GM21528 (cell line): ENCODE measurements around the gene SH3PXD2A.
"Not testable (repeated sequence)": the region's sequence is repeated elsewhere in the genome, so short reads cannot be mapped to it uniquely, and the experiment has no call there.

Experiments used
- ATAC-seq: cut with Tn5 transposase; IDR thresholded peaks from one replicate; pipeline ENCODE4 v1.9.1; 2021; ENCODE audit warnings: mild to moderate bottlenecking, moderate library complexity; ENCODE audit not compliant: unreplicated experiment, low FRiP score

The SH3PXD2A gene

GRCh38 chr10:103816431-103816830, 38.9 kb downstream of the SH3PXD2A start:
- ATAC-seq = no peak

- no peak for ATAC-seq
These were observed 40.6 kb downstream of the SH3PXD2A start for GRCh38 chr10:103814626-103815370.

DNA sequence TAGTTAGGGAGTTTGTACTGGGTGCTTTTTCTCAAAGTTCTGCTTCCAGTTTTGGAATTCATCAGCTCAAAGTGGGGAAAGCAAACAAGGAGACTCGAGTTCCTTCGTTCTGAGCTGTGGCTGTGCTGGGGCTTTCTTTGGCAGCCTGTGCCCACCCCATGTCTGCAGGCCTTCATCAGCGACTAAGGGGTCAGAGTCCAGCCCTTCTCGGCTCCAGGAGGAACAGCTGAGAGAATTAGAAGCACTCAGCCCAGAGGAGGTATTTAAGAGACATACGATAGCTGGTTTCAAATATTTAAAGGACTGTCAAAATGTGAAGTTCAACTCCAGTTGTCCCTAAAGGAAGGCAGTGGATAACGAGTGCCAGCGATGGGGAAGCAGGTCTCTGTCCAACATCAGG, 41.3 kb downstream of the SH3PXD2A start:
- ATAC-seq = no peak

DNA sequence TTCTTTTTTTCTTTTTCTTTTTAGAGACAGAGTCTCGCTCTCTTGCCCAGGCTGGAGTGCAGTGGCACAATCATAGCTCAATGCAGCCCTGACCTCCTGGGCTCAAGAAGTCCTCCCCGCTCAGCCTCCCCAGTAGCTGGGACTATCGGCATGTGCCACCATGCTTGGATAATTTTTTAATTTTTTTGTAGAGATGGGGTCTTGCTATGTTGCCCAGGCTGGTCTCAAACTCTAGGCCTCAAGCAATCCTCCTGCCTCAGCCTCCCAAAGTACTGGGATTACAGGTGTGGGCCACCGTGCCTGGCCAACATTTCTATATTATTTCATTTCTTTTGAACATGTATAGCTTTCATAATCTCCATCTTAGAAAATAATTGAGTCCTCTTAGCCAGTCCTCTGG, 42.1 kb downstream of the SH3PXD2A start:
- not testable (repeated sequence) for ATAC-seq

- no peak for ATAC-seq
These were observed 42.9 kb downstream of the SH3PXD2A start for GRCh38 chr10:103812432-103812831.

GRCh38 chr10:103812004-103812403, 43.4 kb downstream of the SH3PXD2A start:
- ATAC-seq = no peak

GRCh38 chr10:103811463-103811862, 43.9 kb downstream of the SH3PXD2A start:
- ATAC-seq = no peak

GRCh38 chr10:103808780-103809179, 46.6 kb downstream of the SH3PXD2A start:
- ATAC-seq = no peak

- ATAC-seq = no peak
These were observed 47.4 kb downstream of the SH3PXD2A start for GRCh38 chr10:103807996-103808395.

DNA sequence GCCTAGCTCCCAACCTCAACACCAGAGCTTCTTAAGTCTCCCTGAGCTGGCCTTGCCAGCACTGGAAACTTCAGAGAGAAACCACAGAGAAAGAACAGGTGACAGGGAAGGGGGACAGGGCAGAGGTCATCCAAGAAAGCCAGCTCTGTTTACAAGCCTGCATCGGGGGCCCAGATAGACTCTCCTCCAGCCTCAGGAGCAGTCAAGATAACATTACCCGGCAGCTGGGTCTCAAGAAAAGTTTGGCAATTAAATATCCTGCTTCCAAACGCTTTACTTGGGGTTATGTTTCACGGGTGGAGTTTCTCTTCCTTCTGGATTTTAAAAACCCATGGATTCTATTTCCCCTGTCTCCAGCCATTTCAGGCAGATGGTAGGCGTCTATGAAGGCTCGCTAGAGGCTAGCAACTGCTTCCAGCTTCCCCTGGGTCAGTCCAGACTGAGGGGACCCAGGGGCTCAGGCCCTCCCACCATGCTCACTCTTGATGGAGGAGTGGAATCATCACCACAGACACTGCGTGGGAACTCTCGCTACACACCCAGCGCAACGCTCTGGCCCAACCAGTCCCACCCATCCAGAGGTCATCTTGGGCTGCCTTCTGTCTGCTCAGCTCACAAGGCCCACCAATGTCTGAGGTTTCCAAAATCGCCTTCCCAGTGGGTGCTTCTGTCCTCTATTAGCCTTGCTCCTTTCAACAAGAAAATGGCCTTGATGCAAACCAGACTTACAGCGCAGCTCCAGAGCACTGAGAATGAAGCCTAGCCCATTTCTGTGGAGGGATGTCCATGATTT, 48.8 kb downstream of the SH3PXD2A start:
- ATAC-seq = no peak

- ATAC-seq = no peak
These were observed 49.6 kb downstream of the SH3PXD2A start for GRCh38 chr10:103805781-103806180.

GRCh38 chr10:103804871-103805270, 50.5 kb downstream of the SH3PXD2A start:
- no peak for ATAC-seq

GRCh38 chr10:103803941-103804340, 51.4 kb downstream of the SH3PXD2A start:
- ATAC-seq = no peak

DNA sequence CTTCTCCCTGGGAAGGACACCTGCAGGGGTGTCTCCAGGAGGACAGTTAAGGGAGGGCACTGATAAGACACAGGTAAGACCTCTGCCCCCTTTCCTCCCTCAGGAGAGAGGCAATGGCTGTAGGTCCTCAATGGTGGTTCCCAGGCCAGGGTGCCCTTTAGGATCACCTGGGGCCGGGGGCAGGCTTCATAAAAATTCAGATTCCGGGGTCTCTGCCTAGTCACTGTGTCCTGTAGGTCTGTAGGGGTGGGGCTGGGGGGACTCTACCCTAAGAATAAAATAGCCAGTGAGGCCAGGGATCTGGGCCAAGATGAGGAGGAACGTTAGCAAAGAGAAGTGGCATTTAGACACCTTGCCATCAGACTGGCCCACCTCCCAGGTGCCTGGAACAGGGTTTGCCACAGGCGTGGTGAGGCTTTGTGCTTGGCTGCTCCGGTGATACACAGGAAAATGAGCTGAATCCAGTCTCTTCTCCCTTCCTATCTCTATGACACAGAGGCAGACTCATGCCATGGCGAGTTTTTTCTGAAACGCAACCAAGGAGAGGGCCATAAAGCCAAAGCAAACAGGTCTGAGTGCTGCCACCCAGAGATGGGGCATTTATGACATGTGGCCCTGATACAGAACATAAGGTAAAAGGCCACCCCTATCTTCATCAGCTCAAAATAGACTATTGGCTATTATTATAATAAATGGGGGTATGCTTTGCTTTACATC, 52.6 kb downstream of the SH3PXD2A start:
- ATAC-seq = no peak

GRCh38 chr10:103802081-103802480, 53.3 kb downstream of the SH3PXD2A start:
- no peak for ATAC-seq

DNA sequence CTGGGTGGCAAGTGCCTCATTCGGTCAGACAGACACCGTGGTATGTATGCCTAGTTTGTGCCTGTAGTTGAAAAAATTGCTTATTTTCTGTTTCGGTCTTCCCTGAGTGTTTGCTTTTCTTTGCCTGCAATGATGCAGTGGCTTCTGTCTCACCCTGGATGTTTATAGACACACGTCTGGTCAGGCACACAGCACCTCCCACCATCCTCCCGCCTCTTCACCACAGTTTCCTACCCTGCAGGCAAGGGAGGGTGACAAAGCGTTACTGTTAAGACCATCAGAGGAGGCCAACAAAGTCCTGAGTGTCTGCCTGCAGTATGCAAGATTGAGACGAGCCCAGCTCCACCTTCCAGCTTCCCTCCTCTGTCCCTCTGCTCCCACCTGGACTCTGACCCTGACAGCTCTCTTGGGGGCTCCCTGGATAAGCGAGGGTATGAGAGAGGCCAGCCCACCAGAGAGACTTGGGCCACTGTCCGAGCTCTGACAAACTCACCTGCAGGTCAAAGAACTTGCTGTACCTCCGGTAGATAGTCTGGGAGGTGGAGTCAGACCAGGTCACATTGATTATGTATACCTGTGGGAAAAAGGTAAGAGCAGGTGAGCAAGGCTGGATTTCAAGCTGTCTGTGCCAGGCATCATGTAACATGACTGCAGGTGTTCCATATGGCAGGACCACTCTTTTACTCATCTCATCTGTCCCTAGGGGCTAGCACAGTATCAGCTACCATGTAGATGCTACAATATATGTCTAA, 54.4 kb downstream of the SH3PXD2A start:
- ATAC-seq = no peak

DNA sequence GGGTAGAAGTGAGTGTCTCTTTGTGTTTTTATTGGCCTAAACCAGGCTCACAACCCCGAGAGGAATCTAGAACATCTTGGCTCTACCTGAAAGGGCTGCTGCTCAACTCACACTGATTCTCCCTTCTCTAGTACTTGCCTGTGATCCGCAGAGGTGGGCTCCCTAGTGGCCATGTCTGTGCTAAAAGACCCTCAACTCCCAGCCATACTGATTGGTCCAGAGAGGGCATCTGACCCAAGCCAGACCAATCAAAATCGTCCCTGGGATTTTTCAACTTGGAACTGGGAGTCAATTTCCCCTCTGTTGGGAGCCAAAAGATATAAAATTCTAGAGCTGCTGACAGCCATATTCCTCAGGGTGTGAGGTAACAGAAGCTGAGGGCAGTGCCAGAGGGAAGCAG, 55.3 kb downstream of the SH3PXD2A start:
- no peak for ATAC-seq

DNA sequence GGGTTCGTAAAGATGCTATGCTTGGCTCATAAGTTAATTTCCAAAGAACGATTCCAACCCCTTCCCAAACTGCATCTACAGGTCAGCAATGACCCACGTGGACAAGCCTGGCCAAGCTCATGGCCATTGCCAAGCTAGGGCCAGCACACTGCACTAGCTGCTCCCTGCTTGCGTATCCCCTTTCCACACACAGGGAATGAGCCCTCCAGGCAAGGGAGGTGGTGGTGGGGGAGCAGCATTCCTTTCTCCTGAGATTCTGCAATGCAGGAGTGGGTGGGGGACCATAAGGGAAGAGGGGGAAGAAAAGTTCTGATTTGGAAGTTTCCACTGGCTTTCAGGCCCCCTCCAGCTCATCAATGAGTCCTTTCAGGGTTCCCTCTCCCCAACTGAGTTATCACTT, 56.0 kb downstream of the SH3PXD2A start:
- ATAC-seq = no peak

DNA sequence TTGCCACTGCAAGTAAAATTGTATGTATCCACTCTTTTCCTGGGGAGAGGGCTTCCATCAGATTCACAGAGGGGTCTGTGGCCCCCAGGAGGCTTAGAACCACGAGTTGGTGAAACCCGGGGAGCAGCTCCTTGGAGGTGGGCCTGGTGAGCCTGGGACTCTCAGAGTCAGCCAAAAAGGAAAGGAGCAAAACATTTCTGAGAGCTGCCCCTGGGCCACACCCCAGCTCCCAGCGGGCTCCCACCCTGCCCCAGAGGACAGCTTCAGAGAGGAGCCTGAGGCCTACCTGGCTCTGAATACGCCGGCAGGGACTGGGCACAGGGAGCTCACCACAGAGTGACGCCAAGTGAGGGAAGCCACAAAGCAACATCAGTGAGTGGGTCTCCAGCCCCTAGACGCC, 56.9 kb downstream of the SH3PXD2A start:
- no peak for ATAC-seq

DNA sequence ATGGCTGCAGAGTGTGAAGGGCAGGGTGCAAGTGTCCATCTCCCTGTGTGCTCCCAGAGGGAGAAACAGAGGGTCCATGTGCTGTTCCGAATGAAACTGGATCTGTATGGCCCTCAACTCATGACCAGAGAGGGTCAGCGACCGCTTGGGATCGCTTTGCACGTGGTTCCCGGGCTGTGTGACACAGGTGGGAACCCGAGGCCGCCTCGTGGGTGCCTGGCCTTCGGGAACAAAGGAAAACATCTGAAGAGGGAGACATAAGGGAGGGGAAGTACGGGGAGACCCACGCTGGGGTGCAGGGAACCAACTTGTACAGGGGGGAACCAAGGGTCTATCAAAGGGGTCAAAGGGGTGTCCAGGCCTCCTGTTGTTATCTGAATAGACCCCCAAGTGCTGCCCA, 57.5 kb downstream of the SH3PXD2A start:
- ATAC-seq = no peak
